HCT116 (cell line): ENCODE results near the gene B3GALT5. TPM values are rescaled to one million over a fixed set of nuclear protein-coding genes. Genes with fewer than 3 reads are reported as not detected.

Experiments used
- ATAC-seq: fragments of 200-7000 bp; cut with Tn5 transposase; 2 replicates; pipeline ENCODE4 v1.9.1; 2020; ENCODE audit warnings: mild to moderate bottlenecking, moderate library complexity
- BruUV-seq: library from RNA; stranded (reverse); fragments of 400-500 nt; replicated peaks from 2 replicates; lab custom pipeline; 2021; lab: Mats Ljungman, UMichigan
- CTCF ChIA-PET: fragments of 300-600 bp; sonication (Branson Sonifier 250); formaldehyde crosslinking; loops from one replicate; lab custom pipeline; 2021; ENCODE audit warnings: antibody characterized with exemption; lab: Charles Lee
- POLR2A ChIA-PET: fragments of 300-600, 350-600 bp; sonication (Branson Sonifier 250); formaldehyde crosslinking; loops from one replicate; lab custom pipeline; 2021; ENCODE audit warnings: antibody characterized with exemption; lab: Charles Lee
- RAD21 ChIA-PET, 2 experiments: fragments of 300-600 bp; sonication (Branson Sonifier 250); formaldehyde crosslinking; loops; one replicate each; lab custom pipeline; 2023; ENCODE audit warnings: low total read pairs in 2 of 2; ENCODE audit not compliant: uncharacterized antibody in 2 of 2, unreplicated experiment in 2 of 2, low non-redundant PET in 1 of 2; lab: Charles Lee
- DNase-seq: peaks from one replicate; pipeline ENCODE4 v3.0.0-alpha.2; 2010; ENCODE audit warnings: low read depth, low spot score
- H2AFZ ChIP-seq: fragments of 200-600 bp; shearing (Covaris generic), sonication (generic); 2 replicates; pipeline ENCODE4 v1.6.1; 2017; ENCODE audit warnings: low read depth, mixed run types, mixed read lengths, antibody characterized with exemption, low read length; ENCODE audit not compliant: poor library complexity, severe bottlenecking
- H3K27ac ChIP-seq: 2 replicates; pipeline ENCODE4 v1.5.1; 2012; ENCODE audit warnings: low read depth, low read length
- H3K27me3 ChIP-seq: fragments of 200-600 bp; sonication (generic); 2 replicates; pipeline ENCODE4 v1.6.1; 2016; ENCODE audit warnings: mixed run types, low read length, mixed read lengths; ENCODE audit not compliant: insufficient read depth
- H3K36me3 ChIP-seq, 2 experiments: fragments of 200-500 bp in 1 of 2; fragments of 200-600 bp in 1 of 2; sonication (Bioruptor generic) in 1 of 2; sonication (generic) in 1 of 2; 2 replicates each; pipeline versions ENCODE4 v1.5.1 to v1.6.1; 2014 to 2016; ENCODE audit warnings: low read length in 2 of 2, inconsistent platforms in 1 of 2, mixed read lengths in 1 of 2, mixed run types in 1 of 2; ENCODE audit not compliant: insufficient read depth in 2 of 2, control insufficient read depth in 1 of 2
- H3K4me1 ChIP-seq, 2 experiments: fragments of 200-600 bp in 1 of 2; sonication (generic) in 1 of 2; 2 replicates each; pipeline versions ENCODE4 v1.5.1 to v1.6.1; 2012 to 2017; ENCODE audit warnings: low read length in 2 of 2, inconsistent platforms in 1 of 2, mild to moderate bottlenecking in 1 of 2, mixed read lengths in 1 of 2, mixed run types in 1 of 2, moderate library complexity in 1 of 2; ENCODE audit not compliant: insufficient read depth in 2 of 2, control insufficient read depth in 1 of 2
- H3K4me2 ChIP-seq: fragments of 200-600 bp; sonication (generic); 2 replicates; pipeline ENCODE4 v1.6.1; 2017; ENCODE audit warnings: mixed run types, low read length, mixed read lengths
- H3K4me3 ChIP-seq, 2 experiments: fragments of 200-600 bp in 1 of 2; sonication (generic) in 1 of 2; replicated peaks in 1 of 2; 2 replicates each; pipeline ENCODE4 v1.5.1; 2011 to 2016; ENCODE audit warnings: low read length in 2 of 2, control low read depth in 1 of 2, low read depth in 1 of 2, mild to moderate bottlenecking in 1 of 2, mixed read lengths in 1 of 2, mixed run types in 1 of 2
- H3K79me2 ChIP-seq: fragments of 200-600 bp; sonication (generic); 2 replicates; pipeline ENCODE4 v1.6.1; 2017; ENCODE audit warnings: mild to moderate bottlenecking, mixed run types, low read length, moderate library complexity, mixed read lengths; ENCODE audit not compliant: insufficient read depth
- H3K9ac ChIP-seq: fragments of 200-600 bp; sonication (generic); 2 replicates; pipeline ENCODE4 v1.6.1; 2016; ENCODE audit warnings: low read length, mixed read lengths
- H3K9me2 ChIP-seq: fragments of 200-600 bp; sonication (generic), shearing (Covaris generic); 2 replicates; pipeline ENCODE4 v1.6.1; 2017; ENCODE audit warnings: mixed run types, mild to moderate bottlenecking, moderate library complexity; ENCODE audit not compliant: insufficient read depth
- H3K9me3 ChIP-seq, 2 experiments: fragments of 200-500 bp in 1 of 2; fragments of 200-600 bp in 1 of 2; sonication (Bioruptor generic) in 1 of 2; sonication (generic) in 1 of 2; 2 replicates each; pipeline ENCODE4 v1.6.1; 2014 to 2017; ENCODE audit warnings: low read length in 2 of 2, mixed read lengths in 2 of 2, inconsistent platforms in 1 of 2, low read depth in 1 of 2, mild to moderate bottlenecking in 1 of 2, mixed run types in 1 of 2, moderate library complexity in 1 of 2; ENCODE audit not compliant: control insufficient read depth in 1 of 2, insufficient read depth in 1 of 2
- H4K20me1 ChIP-seq: fragments of 200-600 bp; sonication (generic), shearing (Covaris generic); 2 replicates; pipeline ENCODE4 v1.6.1; 2017; ENCODE audit warnings: mixed run types, mild to moderate bottlenecking, moderate library complexity; ENCODE audit not compliant: insufficient read depth
- CBX3 ChIP-seq: IDR thresholded peaks from 2 replicates; pipeline ENCODE4 v1.6.1; 2012; ENCODE audit warnings: low read depth
- CEBPB ChIP-seq: IDR thresholded peaks from 2 replicates; pipeline ENCODE4 v1.6.1; 2012; ENCODE audit warnings: low read depth
- EZH2 ChIP-seq: fragments of 200-600 bp; sonication (generic); IDR thresholded peaks from 2 replicates; pipeline ENCODE4 v1.6.1; 2017; ENCODE audit warnings: antibody characterized with exemption, mixed run types
- EZH2phosphoT487 ChIP-seq: fragments of 200-600 bp; IDR thresholded peaks from 2 replicates; pipeline ENCODE4 v1.6.1; 2018; ENCODE audit warnings: antibody characterized with exemption, borderline replicate concordance
- FOSL1 ChIP-seq: IDR thresholded peaks from 2 replicates; pipeline ENCODE4 v1.6.1; 2012; ENCODE audit warnings: low read depth
- RAD21 ChIP-seq: IDR thresholded peaks from 2 replicates; pipeline ENCODE4 v1.6.1; 2012; ENCODE audit warnings: low read depth, mild to moderate bottlenecking
- REST ChIP-seq: IDR thresholded peaks from 2 replicates; pipeline ENCODE4 v1.6.1; 2012; ENCODE audit warnings: low read depth
- SIN3A ChIP-seq: IDR thresholded peaks from 2 replicates; pipeline ENCODE4 v1.6.1; 2012; ENCODE audit warnings: low read depth
- SP1 ChIP-seq: IDR thresholded peaks from 2 replicates; pipeline ENCODE4 v1.6.1; 2012; ENCODE audit warnings: low read depth
- SRF ChIP-seq: IDR thresholded peaks from 2 replicates; pipeline ENCODE4 v1.6.1; 2012; ENCODE audit warnings: low read depth
- ZFX ChIP-seq: fragments of 450-650 bp; IDR thresholded peaks from 2 replicates; pipeline ENCODE4 v1.6.1; 2017
- ZNF274 ChIP-seq: fragments of 200-500 bp; sonication (Bioruptor generic); IDR thresholded peaks from 2 replicates; pipeline ENCODE4 v1.6.1; 2014; ENCODE audit warnings: mild to moderate bottlenecking, low read depth, low read length, inconsistent platforms
- intact Hi-C: fragments of 100-400 bp; cut with micrococcal nuclease; formaldehyde crosslinking; loops from 2 replicates; pipeline ENCODE4 v1.10.0; 2022
- total RNA-seq: library from RNA; stranded (reverse); gene quantifications from one replicate; pipeline ENCODE4 v1.2.1, GENCODE V29; 2021; ENCODE audit not compliant: unreplicated experiment

The B3GALT5 gene
- total RNA-seq, 1 experiment from 2014 or later: 1.2 TPM

DNA sequence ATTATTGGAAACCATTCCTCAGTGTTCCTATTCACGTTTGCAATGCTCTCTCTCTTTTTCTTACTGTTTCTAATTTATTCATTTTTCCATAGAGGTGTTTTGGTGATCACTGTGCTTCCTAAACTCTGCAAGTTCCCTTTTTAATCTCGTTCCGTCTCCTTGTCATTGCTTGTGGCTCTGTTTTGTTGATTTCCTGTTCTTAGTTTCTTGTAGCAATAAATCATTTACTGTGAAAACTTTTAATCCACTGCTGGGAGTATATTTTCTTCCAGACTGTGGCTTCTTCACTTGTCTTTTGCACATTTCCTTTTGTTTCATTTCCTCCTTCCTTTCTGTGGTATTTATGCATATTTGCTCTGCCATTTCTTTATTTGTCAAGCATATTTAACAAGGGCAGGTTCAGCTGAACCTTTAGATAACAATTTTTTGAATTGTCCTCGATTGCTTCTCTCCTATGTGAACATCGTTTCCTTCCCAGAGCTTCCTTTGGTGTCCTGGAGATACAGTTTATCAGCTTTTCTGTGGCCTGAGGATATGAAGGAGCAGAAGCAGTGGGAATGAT lies 3.6 kb downstream of the B3GALT5 start:
- H3K4me2 ChIP-seq: no peak overlapping the region
- no peak overlapping the region for H3K27ac ChIP-seq
- no peaks in the 10 kb centered on the region for H3K79me2 ChIP-seq

More for the DNA sequence above, 3.6 kb downstream of the B3GALT5 start:
- CTCF ChIA-PET: no interaction called here
- ATAC-seq: no peak
- no peak for TF ChIP-seq SRF
- no peak for TF ChIP-seq CBX3
- TF ChIP-seq CEBPB: no peak
- no peak for TF ChIP-seq FOSL1
- TF ChIP-seq EZH2: no peak
- TF ChIP-seq REST: no peak
- TF ChIP-seq ZNF274: no peak
- no peak for TF ChIP-seq SIN3A
- no peak for TF ChIP-seq EZH2phosphoT487
- TF ChIP-seq ZFX: no peak
- TF ChIP-seq SP1: no peak
- no peak for TF ChIP-seq RAD21
- H3K4me3 ChIP-seq: no peak overlapping the region
- RAD21 ChIA-PET: no interaction called here
- no peaks in the 10 kb centered on the region for H3K9me3 ChIP-seq
- no peaks in the 10 kb centered on the region for H4K20me1 ChIP-seq
- no peak overlapping the region for H3K9ac ChIP-seq
- H3K4me1 ChIP-seq: peaks cover 4 to 14% of the 10 kb centered on the region in 2 experiments; a peak in 3 of 4 replicates
- BruUV-seq: no TSS peak
- H3K36me3 ChIP-seq: no peaks in the 10 kb centered on the region
- intact Hi-C loops: no loop called here
- no peak overlapping the region for H2AFZ ChIP-seq
- H3K9me2 ChIP-seq: no peaks in the 10 kb centered on the region
- no peak for DNase-seq
- H3K27me3 ChIP-seq: no peaks in the 10 kb centered on the region
- POLR2A ChIA-PET: no interaction called here
